ENCODE measurements around the gene RFC2.
"Not testable (repeated sequence)": the region's sequence is repeated elsewhere in the genome, so short reads cannot be mapped to it uniquely, and the experiment has no call there.

Gene RFC2

GRCh38 chr7:74216361-74216761, 37.8 kb downstream of the RFC2 start:
- DNase-seq = peak in 1 of 3 donors; percentile 26

GRCh38 chr7:74215921-74216320, 38.3 kb downstream of the RFC2 start:
- DNase-seq = no peak

DNA sequence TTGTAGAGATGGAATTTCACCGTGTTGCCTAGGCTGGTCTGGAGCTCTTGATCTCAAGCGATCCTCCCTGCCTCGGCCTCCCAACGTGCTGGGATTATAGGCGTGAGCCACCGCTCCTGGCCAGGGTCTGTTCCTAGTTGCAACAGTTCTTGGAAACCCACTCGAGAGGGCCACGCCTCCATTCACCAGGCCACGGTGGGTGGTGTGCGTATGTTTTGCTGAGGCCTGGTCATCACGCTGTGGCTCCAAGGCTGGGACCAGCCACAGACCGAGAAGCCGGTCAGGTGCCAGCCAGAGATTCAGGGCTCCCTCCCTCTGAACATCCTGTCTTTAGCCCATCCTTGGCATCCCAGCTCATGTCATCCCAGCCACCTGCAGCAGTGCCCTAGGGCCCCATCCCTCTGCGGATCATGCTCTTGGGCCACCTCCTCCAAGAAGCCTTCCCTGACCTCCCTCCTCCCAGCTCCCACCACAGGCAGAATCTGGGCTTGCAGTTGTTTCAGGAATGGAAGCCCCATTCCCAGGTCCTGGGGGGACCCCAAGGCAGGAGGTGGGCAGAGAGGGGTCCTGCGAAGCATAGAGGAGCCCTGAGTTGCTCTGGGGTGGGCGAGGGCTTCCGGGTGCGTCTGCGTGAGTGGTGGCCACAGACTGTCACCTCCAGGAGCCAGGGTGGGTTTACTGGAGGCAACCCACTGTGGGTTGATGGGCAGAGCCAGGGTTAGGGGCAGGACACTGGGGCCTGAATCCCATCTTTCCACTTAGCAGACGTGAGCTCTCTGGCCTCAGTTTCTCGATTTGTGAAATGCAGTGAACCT, 39.2 kb downstream of the RFC2 start:
- DNase-seq = no peak

- peak; percentile 90 to 94 (median 91) for DNase-seq
Observed at GRCh38 chr7:74212661-74213060, 41.5 kb downstream of the RFC2 start.

DNA sequence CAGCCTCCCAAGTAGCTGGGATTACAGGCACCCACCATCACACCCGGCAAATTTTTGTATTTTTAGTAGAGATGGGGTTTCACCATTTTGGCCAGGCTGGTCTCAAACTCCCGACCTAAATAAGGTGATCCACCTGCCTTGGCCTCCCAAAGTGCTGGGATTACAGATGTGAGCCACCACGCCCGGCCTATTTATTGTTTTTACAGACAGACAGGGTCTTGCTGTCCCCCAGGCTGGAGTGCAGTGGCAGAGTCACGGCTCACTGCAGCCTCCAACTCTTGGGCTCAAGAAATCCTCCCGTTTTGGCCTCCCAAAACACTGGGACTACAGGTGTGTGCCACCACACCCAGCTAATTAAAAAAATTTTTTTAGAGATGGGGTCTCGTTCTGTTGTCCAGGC, 46.0 kb downstream of the RFC2 start:
- not testable (repeated sequence) for DNase-seq

- no peak for DNase-seq
Observed at GRCh38 chr7:74207586-74207985, 46.6 kb downstream of the RFC2 start.

- peak; percentile 88 to 93 (median 92) for DNase-seq
Observed at GRCh38 chr7:74206589-74207120, 47.5 kb downstream of the RFC2 start.

- not testable (repeated sequence) for DNase-seq
Observed at GRCh38 chr7:74206052-74206451, 48.1 kb downstream of the RFC2 start.

GRCh38 chr7:74203956-74204618, 50.1 kb downstream of the RFC2 start:
- DNase-seq = no peak

- DNase-seq = peak; percentile 85 to 89 (median 86)
Observed at GRCh38 chr7:74202841-74203556, 51.2 kb downstream of the RFC2 start.

DNA sequence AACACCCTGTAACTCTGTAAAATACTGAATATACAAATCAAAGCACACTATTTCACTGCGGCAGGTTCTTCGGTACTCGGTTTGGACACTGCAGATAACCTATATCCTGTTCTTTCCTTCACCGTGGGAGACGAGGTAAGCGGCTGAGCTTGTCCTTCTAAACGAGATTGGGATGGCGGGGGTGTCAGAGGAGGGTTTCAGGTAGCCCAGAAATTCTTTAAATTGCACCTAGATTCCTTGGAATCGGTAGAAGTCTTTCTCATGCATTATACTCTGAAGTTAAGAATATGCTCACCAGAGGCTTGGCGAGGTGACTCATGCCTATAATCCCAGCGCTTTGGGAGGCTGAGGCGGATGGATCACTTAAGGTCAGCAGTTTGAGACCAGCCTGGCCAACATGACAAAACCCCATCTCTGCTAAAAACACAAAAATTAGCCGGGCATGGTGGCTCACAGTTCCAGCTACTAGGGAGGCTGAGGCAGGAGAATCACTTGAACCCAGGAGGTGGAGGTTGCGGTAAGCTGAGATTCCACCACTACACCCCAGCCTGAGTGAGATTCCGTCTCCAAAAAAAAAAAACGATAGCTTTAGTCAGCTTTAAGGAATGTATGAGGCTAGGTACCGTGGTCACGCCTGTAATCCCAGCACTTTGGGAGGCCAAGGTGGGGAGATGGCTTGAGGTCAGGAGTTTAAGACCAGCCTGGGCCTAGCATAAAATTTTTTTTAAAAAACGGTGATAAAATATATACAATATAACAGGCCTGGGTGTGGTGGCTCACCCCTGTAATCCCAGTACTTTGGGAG, 54.4 kb downstream of the RFC2 start:
- no peak for DNase-seq

DNA sequence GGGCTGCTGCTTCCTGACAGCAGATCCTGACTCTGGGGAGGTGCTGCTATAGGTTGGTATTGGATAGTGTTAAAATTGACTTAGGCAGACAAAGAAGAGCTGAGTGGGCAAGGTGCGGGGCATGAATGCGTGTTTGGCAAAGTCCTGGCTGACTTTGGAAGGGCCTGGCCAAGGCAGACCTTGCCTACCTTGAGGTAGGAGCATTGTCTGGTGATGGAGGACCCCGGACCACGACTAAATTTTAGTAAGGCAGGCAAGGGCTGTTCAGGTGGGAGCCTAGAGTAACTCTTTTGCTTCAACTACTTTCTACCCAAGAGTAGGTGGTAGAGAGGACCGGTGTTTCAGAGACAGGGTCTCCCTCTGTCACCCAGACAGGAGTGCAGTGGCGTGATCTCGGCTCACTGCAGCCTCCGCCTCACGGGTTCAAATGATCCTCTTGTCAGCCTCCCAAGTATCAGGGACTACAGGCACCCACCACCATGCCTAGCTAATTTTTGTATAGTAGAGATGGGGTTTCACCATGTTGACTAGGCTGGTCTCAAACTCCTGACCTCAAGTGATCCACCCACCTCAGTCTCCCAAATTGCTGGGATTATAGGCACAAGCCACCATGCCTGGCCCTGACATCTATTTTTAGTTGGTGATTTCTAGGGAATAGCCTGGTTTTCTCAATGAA, 56.6 kb downstream of the RFC2 start:
- no peak for DNase-seq

- DNase-seq = not testable (repeated sequence)
Observed at GRCh38 chr7:74195968-74196654, 58.1 kb downstream of the RFC2 start.

DNA sequence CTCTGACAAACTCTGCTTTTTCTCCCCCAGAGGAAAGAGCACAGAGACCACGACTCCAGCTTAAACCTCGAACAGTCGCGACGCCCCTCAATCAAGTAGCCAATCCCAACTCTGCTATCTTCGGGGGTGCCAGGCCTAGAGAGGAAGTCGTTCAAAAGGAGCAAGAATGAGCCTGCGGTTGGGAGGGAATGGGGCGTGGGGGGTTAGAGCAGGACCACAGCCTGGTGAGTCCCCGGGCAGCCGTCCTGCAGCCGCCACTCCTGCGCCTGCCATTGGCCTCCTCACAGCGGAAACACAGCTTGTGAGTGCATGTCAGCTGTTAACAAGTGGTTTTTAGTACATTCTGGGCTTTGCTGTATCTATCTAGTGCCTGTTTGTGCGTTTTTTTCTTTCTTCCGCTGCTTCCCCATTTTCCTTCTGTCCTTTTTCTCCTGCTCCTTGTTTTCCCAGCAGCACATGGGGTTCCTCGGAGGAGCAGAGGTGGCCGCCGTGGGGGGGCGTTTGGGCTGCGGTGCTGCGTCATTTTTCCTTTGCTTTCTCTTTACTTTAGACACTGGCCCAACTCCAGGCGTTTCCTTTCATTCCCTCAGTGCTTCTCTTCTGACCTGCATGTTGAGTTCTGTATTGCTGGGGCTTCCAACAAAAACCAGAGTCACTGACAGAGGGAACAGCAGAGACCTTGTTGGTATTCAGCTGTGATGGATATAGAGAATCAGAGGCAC, 58.9 kb downstream of the RFC2 start:
- not testable (repeated sequence) for DNase-seq

DNA sequence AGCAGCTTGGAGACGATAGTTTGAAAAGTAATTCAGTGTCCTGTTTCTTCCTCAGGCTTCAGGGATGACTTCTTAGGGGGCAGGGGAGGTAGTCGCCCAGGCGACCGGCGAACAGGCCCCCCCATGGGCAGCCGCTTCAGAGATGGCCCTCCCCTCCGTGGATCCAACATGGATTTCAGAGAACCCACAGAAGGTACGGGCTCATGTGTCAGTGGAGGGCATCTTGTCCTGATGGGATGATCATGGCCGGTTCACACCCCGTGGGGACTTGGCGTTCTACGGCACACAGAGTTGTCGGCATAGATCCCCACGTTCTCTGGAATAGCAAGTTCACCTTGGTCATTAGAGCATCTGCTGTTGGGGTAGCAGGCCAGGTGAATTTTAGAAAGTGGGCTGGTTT, 59.5 kb downstream of the RFC2 start:
- DNase-seq = no peak

DNA sequence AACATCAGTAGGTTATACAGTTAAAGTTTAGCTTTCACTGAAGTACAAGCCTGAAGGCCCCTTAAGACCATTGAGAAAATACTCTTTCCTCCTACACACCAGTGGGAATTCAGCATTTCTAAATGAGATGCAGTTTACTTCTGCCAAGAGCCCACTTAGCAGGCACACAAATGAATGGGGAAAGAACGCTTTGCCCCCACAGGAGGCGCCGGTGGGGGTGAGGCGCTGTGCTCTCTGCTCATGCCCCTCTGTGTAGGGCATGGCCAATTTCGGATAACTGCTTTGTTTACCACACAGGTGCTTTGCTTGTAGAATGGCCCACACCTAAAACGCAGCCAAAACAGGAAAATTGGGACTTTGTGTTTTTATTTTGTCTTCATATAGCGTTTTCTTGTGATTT, 60.3 kb downstream of the RFC2 start:
- DNase-seq = no peak

- DNase-seq = no peak
Observed at GRCh38 chr7:74193054-74193453, 61.1 kb downstream of the RFC2 start.

DNA sequence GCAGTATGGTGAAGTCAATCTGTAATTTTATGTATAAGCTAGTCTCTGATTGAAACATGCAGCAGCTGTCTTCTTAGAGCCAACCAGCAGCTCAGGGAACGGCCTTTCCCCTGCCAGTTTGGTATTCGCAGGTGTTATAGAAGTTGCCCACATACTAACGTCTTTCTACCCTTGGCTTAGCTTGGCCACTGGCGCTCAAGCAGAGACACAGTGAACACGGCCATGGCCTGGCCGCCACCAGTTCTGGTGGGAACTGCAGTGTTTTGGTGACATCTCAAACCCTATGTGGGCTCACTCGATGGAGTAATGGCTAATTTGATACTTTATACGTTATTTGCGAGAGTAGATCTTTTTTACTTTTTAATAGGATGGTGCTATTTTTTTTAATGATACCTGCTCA, 63.0 kb downstream of the RFC2 start:
- DNase-seq = no peak

DNA sequence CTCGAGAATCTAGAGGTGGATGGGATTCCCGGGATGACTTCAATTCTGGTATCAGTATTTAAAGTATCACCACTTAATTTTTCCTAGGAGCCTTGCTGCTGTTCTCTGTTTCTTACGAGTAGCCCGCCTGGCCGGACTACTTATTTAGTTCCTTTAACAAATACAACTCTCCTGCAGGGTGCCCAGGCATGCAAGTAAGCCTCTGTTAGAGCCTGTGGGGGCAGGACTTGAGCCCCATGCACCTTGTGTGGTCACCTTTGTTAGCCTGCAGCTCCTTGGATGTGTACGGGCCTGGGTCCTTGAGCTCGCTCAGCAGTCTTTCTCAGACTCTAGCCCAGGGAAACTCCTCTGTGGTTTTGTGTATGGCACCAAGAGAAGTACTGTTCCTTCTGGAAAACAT, 63.9 kb downstream of the RFC2 start:
- no peak for DNase-seq

DNA sequence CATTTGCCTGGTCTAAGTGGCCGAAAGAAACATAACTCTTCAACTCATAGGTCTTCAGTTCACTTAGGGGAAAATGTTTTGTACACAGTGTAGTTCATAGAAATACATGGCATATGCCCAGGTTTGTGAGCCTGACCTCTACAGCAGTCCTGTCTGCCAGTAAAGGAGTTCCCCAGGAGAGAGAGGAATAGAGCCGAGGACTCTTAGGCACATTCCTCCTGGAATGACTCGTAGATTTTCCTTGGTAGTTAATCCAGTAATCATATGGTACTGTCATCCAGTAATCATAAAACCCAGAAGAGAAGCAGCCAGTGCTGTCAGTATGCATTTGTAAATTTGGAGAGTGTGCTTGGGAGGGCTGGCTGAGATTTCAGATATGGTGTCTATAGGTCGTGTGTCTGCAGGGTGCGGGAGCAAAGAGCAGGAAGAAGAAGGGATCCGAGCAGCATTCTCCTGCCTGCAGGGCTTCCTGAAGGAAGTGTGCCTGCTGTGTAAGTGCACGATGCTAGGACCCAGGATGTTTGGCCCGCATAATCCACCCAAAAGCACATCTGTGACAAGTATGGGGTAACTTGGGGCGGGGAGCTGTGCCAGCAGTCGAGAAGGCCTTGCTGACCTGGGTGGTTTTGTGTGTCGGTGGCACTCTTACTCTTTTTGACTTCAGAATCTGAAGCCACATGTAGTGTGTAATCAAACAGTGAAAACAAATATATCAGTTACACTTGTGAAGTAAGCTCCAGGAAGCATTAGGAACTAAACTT, 66.1 kb downstream of the RFC2 start:
- DNase-seq = no peak

Measured in suppressor macrophage treated with lipopolysaccharide for 1 hour (primary cell).